Central memory CD8-positive, alpha-beta T cell (primary cell): Measurements from ENCODE around the gene ASTN1.

Source experiments
- ATAC-seq: fragments of 150-1000 bp; cut with Tn5 transposase; replicated peaks from 2 replicates; pipeline ENCODE4 v1.10.0; 2022; ENCODE audit warnings: mild to moderate bottlenecking, moderate FRiP score, moderate number of reproducible peaks; ENCODE audit not compliant: poor library complexity, severe bottlenecking; ENCODE audit errors: extremely low read depth
- DNase-seq, 2 donors: peaks; one replicate each; pipeline ENCODE4 v3.0.0; 2021; ENCODE audit warnings: low spot score in 2 of 2
- H3K27ac Mint-ChIP-seq: one replicate; pipeline ENCODE4 v1.8.0; 2022; ENCODE audit warnings: low read depth, mild to moderate bottlenecking, moderate library complexity, mixed read lengths
- H3K27me3 Mint-ChIP-seq: one replicate; pipeline ENCODE4 v1.8.0; 2022; ENCODE audit warnings: mixed read lengths
- H3K36me3 Mint-ChIP-seq: one replicate; pipeline ENCODE4 v1.8.0; 2022; ENCODE audit warnings: mild to moderate bottlenecking, moderate library complexity, mixed read lengths; ENCODE audit not compliant: insufficient read depth
- H3K4me1 Mint-ChIP-seq: one replicate; pipeline ENCODE4 v1.8.0; 2022; ENCODE audit warnings: mixed read lengths
- H3K4me3 Mint-ChIP-seq: one replicate; pipeline ENCODE4 v1.8.0; 2022; ENCODE audit warnings: mild to moderate bottlenecking, moderate library complexity, mixed read lengths
- H3K9me3 Mint-ChIP-seq: one replicate; pipeline ENCODE4 v1.8.0; 2022; ENCODE audit warnings: mixed read lengths

Gene ASTN1

GRCh38 chr1:177142791-177143271 is 21.7 kb downstream of the ASTN1 start:
- Mint-ChIP-seq H3K36me3 (no peaks in the 10 kb centered on the region), H3K9me3 (peaks cover 14% of the 10 kb centered on the region), H3K27ac (no peak overlapping the region), H3K4me1 (no peaks in the 10 kb centered on the region), H3K4me3 (no peak overlapping the region), H3K27me3 (no peaks in the 10 kb centered on the region)
- DNase-seq (no peak), ATAC-seq (no peak)

- no peak for DNase-seq
- no peaks in the 10 kb centered on the region for H3K36me3 Mint-ChIP-seq
- H3K4me1 Mint-ChIP-seq: no peaks in the 10 kb centered on the region
- no peaks in the 10 kb centered on the region for H3K27me3 Mint-ChIP-seq
- H3K27ac Mint-ChIP-seq: no peak overlapping the region
- no peak overlapping the region for H3K4me3 Mint-ChIP-seq
- H3K9me3 Mint-ChIP-seq: peaks cover 16% of the 10 kb centered on the region
- no peak for ATAC-seq
These were observed 22.5 kb downstream of the ASTN1 start for GRCh38 chr1:177142010-177142409.

- no peaks in the 10 kb centered on the region for H3K4me1 Mint-ChIP-seq
- ATAC-seq (no peak), DNase-seq (no peak)
- H3K4me3 Mint-ChIP-seq: no peak overlapping the region
- H3K27ac Mint-ChIP-seq: no peak overlapping the region
- no peaks in the 10 kb centered on the region for H3K36me3 Mint-ChIP-seq
- no peaks in the 10 kb centered on the region for H3K27me3 Mint-ChIP-seq
- peaks cover 24% of the 10 kb centered on the region for H3K9me3 Mint-ChIP-seq
These were observed 26.2 kb downstream of the ASTN1 start for GRCh38 chr1:177138347-177138746.

- H3K36me3 Mint-ChIP-seq: no peaks in the 10 kb centered on the region
- peaks cover 24% of the 10 kb centered on the region for H3K9me3 Mint-ChIP-seq
- DNase-seq (no peak), ATAC-seq (no peak)
- no peak overlapping the region for H3K27ac Mint-ChIP-seq
- no peak overlapping the region for H3K4me3 Mint-ChIP-seq
- H3K27me3 Mint-ChIP-seq: no peaks in the 10 kb centered on the region
- H3K4me1 Mint-ChIP-seq: no peaks in the 10 kb centered on the region
These were observed 26.7 kb downstream of the ASTN1 start for GRCh38 chr1:177137814-177138213.

- Mint-ChIP-seq H3K27ac (no peak overlapping the region), H3K27me3 (no peaks in the 10 kb centered on the region), H3K4me3 (no peak overlapping the region), H3K4me1 (no peaks in the 10 kb centered on the region), H3K9me3 (peaks cover 24% of the 10 kb centered on the region), H3K36me3 (no peaks in the 10 kb centered on the region)
- DNase-seq (no peak), ATAC-seq (no peak)
These were observed 29.3 kb downstream of the ASTN1 start for GRCh38 chr1:177135250-177135649.

- ATAC-seq (no peak), DNase-seq (no peak)
- Mint-ChIP-seq H3K36me3 (no peaks in the 10 kb centered on the region), H3K4me3 (no peak overlapping the region), H3K4me1 (no peaks in the 10 kb centered on the region), H3K27me3 (no peaks in the 10 kb centered on the region), H3K9me3 (peaks cover 24% of the 10 kb centered on the region), H3K27ac (no peak overlapping the region)
These were observed 30.5 kb downstream of the ASTN1 start for GRCh38 chr1:177133977-177134538.

GRCh38 chr1:177132141-177132540 is 32.4 kb downstream of the ASTN1 start:
- peaks cover 23% of the 10 kb centered on the region for H3K9me3 Mint-ChIP-seq

GRCh38 chr1:177131723-177132122 is 32.8 kb downstream of the ASTN1 start:
- Mint-ChIP-seq H3K27ac (no peak overlapping the region), H3K27me3 (no peaks in the 10 kb centered on the region), H3K4me3 (no peak overlapping the region), H3K9me3 (peaks cover 20% of the 10 kb centered on the region), H3K4me1 (no peaks in the 10 kb centered on the region), H3K36me3 (no peaks in the 10 kb centered on the region)
- DNase-seq: no peak
- ATAC-seq: no peak

More at GRCh38 chr1:177132141-177132540, 32.4 kb downstream of the ASTN1 start:
- Mint-ChIP-seq H3K27me3 (no peaks in the 10 kb centered on the region), H3K4me3 (no peak overlapping the region), H3K27ac (no peak overlapping the region), H3K36me3 (no peaks in the 10 kb centered on the region), H3K4me1 (no peaks in the 10 kb centered on the region)
- DNase-seq (no peak), ATAC-seq (no peak)

- Mint-ChIP-seq H3K9me3 (peaks cover 24% of the 10 kb centered on the region), H3K4me3 (no peak overlapping the region), H3K27me3 (no peaks in the 10 kb centered on the region)
These were observed 34.0 kb downstream of the ASTN1 start for GRCh38 chr1:177130451-177130945.

GRCh38 chr1:177128665-177129281 is 35.7 kb downstream of the ASTN1 start:
- ATAC-seq: no peak

More at GRCh38 chr1:177130451-177130945, 34.0 kb downstream of the ASTN1 start:
- Mint-ChIP-seq H3K36me3 (no peaks in the 10 kb centered on the region), H3K27ac (no peak overlapping the region), H3K4me1 (no peaks in the 10 kb centered on the region)
- no peak for DNase-seq
- no peak for ATAC-seq

GRCh38 chr1:177126267-177126666 is 38.2 kb downstream of the ASTN1 start:
- Mint-ChIP-seq H3K36me3 (no peaks in the 10 kb centered on the region), H3K9me3 (peaks cover 20% of the 10 kb centered on the region), H3K27me3 (no peaks in the 10 kb centered on the region), H3K4me3 (no peak overlapping the region), H3K27ac (no peak overlapping the region), H3K4me1 (no peaks in the 10 kb centered on the region)
- no peak for ATAC-seq
- DNase-seq: no peak

More at GRCh38 chr1:177128665-177129281, 35.7 kb downstream of the ASTN1 start:
- H3K27me3 Mint-ChIP-seq: no peaks in the 10 kb centered on the region
- no peaks in the 10 kb centered on the region for H3K36me3 Mint-ChIP-seq
- peaks cover 20% of the 10 kb centered on the region for H3K9me3 Mint-ChIP-seq
- H3K4me1 Mint-ChIP-seq: no peaks in the 10 kb centered on the region
- no peak overlapping the region for H3K4me3 Mint-ChIP-seq
- no peak for DNase-seq
- H3K27ac Mint-ChIP-seq: no peak overlapping the region

GRCh38 chr1:177124577-177125278 is 39.8 kb downstream of the ASTN1 start:
- H3K27ac Mint-ChIP-seq: no peak overlapping the region
- no peak for ATAC-seq
- no peak for DNase-seq
- no peaks in the 10 kb centered on the region for H3K27me3 Mint-ChIP-seq
- H3K9me3 Mint-ChIP-seq: peaks cover 28% of the 10 kb centered on the region
- no peaks in the 10 kb centered on the region for H3K4me1 Mint-ChIP-seq
- H3K36me3 Mint-ChIP-seq: no peaks in the 10 kb centered on the region
- no peak overlapping the region for H3K4me3 Mint-ChIP-seq
